Measurements from ENCODE around the gene PPP6R3. TPM values are rescaled to one million over a fixed set of nuclear protein-coding genes. Genes with fewer than 3 reads are reported as not detected.

Gene PPP6R3
- total RNA-seq, 2 donors from 2014 or later = 118 to 146 TPM

GRCh38 chr11:68651208-68651984, 190.8 kb downstream of the PPP6R3 start:
- H3K4me1 ChIP-seq (replicated peaks) = peaks cover 14% of the 10 kb centered on the region
- H3K27me3 ChIP-seq (replicated peaks; ENCODE audit: insufficient read depth) = no peaks in the 10 kb centered on the region
- H3K27ac ChIP-seq = peak overlapping the region; percentile 75 to 95
- TF ChIP-seq POLR2A (IDR thresholded peaks at IDR 0.05) = no peak
- TF ChIP-seq POLR2AphosphoS5 (IDR thresholded peaks at IDR 0.05) = peak; percentile 98
- no peak for TF ChIP-seq CTCF (IDR thresholded peaks at IDR 0.05)
- WGBS = 51% methylated on average over 22 of the region's 22 CpGs
- peak; percentile 92 for DNase-seq (ENCODE audit: low spot score)
- H3K9me3 ChIP-seq = no peaks in the 10 kb centered on the region
- intact Hi-C loops (cut with DNase I) = no loop called here
- H3K4me3 ChIP-seq = no peak overlapping the region
- no peaks in the 10 kb centered on the region for H3K36me3 ChIP-seq

- H3K4me3 ChIP-seq = no peak overlapping the region
- intact Hi-C loops (cut with DNase I) = no loop called here
- no peak for DNase-seq (ENCODE audit: low spot score)
Observed at GRCh38 chr11:68651985-68652682, 191.6 kb downstream of the PPP6R3 start.

GRCh38 chr11:68652683-68653156, 192.2 kb downstream of the PPP6R3 start:
- TF ChIP-seq POLR2A (IDR thresholded peaks at IDR 0.05) = no peak
- no peak for TF ChIP-seq CTCF (IDR thresholded peaks at IDR 0.05)
- TF ChIP-seq POLR2AphosphoS5 (IDR thresholded peaks at IDR 0.05) = no peak
- Histone ChIP-seq H3K27ac (peak overlapping the region; percentile 75 to 95), H3K4me3 (no peak overlapping the region), H3K4me1 (replicated peaks) (peaks cover 14% of the 10 kb centered on the region), H3K9me3 (no peaks in the 10 kb centered on the region), H3K27me3 (replicated peaks; ENCODE audit: insufficient read depth) (no peaks in the 10 kb centered on the region), H3K36me3 (no peaks in the 10 kb centered on the region)
- 88% methylated on average over 12 of the region's 12 CpGs for WGBS
- intact Hi-C loops (cut with DNase I) = no loop called here
- no peak for DNase-seq (ENCODE audit: low spot score)

More at GRCh38 chr11:68651985-68652682, 191.6 kb downstream of the PPP6R3 start:
- H3K4me1 ChIP-seq (replicated peaks) = peaks cover 14% of the 10 kb centered on the region
- 58% methylated on average over 16 of the region's 16 CpGs for WGBS
- H3K36me3 ChIP-seq = no peaks in the 10 kb centered on the region
- TF ChIP-seq POLR2AphosphoS5 (IDR thresholded peaks at IDR 0.05) (no peak), CTCF (IDR thresholded peaks at IDR 0.05) (no peak), POLR2A (IDR thresholded peaks at IDR 0.05) (no peak)
- H3K9me3 ChIP-seq = no peaks in the 10 kb centered on the region
- H3K27me3 ChIP-seq (replicated peaks; ENCODE audit: insufficient read depth) = no peaks in the 10 kb centered on the region
- peak overlapping the region; percentile 75 to 95 for H3K27ac ChIP-seq

- TF ChIP-seq CTCF (IDR thresholded peaks at IDR 0.05) = no peak
- TF ChIP-seq POLR2A (IDR thresholded peaks at IDR 0.05) = no peak
- TF ChIP-seq POLR2AphosphoS5 (IDR thresholded peaks at IDR 0.05) = no peak
- WGBS = 95% methylated on average over 24 of the region's 24 CpGs
Observed at GRCh38 chr11:68653486-68654430, 193.2 kb downstream of the PPP6R3 start.

More at GRCh38 chr11:68653486-68654430, 193.2 kb downstream of the PPP6R3 start:
- H3K27ac ChIP-seq = peak overlapping the region in 1 of 2 donors; percentile 95
- peaks cover 14% of the 10 kb centered on the region for H3K4me1 ChIP-seq (replicated peaks)
- intact Hi-C loops (cut with DNase I) = no loop called here
- H3K27me3 ChIP-seq (replicated peaks; ENCODE audit: insufficient read depth) = no peaks in the 10 kb centered on the region
- DNase-seq (ENCODE audit: low spot score) = no peak
- no peaks in the 10 kb centered on the region for H3K9me3 ChIP-seq
- H3K36me3 ChIP-seq = no peaks in the 10 kb centered on the region
- no peak overlapping the region for H3K4me3 ChIP-seq
